ENCODE measurements around the gene PTPRT. TPM values are rescaled to one million over a fixed set of nuclear protein-coding genes. Genes with fewer than 3 reads are reported as not detected.

The PTPRT gene
- total RNA-seq, 2 experiments from 2014 or later, result not detected

DNA sequence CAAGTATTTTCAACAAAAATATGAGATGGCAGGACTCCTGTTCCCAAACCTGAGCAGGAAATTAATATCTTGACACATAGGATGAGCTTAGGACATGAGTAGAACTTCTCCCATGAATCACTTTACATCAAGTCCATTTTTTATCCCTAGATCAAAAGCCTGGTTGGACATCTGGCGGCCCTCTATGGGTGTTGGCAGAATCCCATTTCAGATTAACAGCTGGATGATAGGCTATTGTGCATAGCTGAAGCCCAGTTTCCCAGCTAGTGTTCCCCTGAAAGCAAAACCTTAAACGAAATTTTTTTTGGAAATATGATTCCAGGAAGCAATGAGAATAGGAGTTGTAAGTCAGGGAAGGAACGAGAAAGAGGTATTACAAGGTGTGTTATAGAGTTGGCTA, 1122.1 kb downstream of the PTPRT start:
- Mint-ChIP-seq H3K27me3 (no peaks in the 10 kb centered on the region), H3K27ac (no peak overlapping the region), H3K4me3 (no peak overlapping the region), H3K4me1 (no peaks in the 10 kb centered on the region), H3K9me3 (no peaks in the 10 kb centered on the region), H3K36me3 (ENCODE audit: low read depth) (no peaks in the 10 kb centered on the region)
- POLR2A ChIA-PET, result no interaction called here
- DNase-seq, result no peak
- CTCF ChIA-PET, result no interaction called here

DNA sequence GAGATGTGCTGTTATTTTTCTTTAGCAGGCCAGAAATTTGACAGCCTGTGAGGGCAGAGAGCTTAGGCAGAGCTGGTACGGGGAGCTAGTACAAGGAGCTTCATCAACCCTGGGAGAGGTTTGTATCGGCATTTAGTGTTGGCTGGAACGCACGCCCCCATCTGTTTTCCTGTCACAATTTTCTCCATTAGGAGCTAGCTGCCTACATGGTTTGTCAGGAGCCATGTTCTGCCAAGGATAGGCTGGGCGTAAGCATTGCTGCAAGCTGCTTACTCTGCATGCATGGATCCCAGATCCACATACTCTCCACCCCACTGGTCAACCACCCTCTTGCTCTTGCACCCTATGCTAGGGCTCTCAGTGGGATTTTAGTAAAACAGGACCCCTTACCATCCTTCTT, 1122.5 kb downstream of the PTPRT start:
- Mint-ChIP-seq H3K4me3 (no peak overlapping the region), H3K4me1 (no peaks in the 10 kb centered on the region), H3K27me3 (no peaks in the 10 kb centered on the region), H3K9me3 (no peaks in the 10 kb centered on the region), H3K27ac (no peak overlapping the region), H3K36me3 (ENCODE audit: low read depth) (no peaks in the 10 kb centered on the region)
- POLR2A ChIA-PET, result no interaction called here
- DNase-seq, result no peak
- CTCF ChIA-PET, result no interaction called here

DNA sequence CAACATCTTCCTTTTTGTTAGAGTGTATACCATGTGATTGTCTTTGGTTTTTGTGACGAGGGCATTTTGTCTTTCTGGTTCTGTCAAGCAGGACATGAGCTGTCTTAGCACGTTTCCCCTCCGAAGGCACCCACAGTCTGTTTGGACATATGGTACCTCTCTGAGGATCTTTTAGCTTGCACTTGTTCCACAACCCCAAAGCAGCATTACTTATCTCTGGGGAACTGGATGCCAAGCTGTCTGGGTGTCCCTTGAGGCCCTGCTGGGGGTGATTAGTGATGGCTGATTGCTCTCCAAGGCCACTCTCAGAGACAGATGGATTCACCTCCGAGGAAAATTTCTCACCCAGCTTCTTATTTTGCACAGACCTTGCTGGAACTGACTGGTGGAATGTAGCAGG, 1126.6 kb downstream of the PTPRT start:
- Mint-ChIP-seq H3K27me3 (no peaks in the 10 kb centered on the region), H3K36me3 (ENCODE audit: low read depth) (no peaks in the 10 kb centered on the region), H3K4me1 (no peaks in the 10 kb centered on the region), H3K27ac (no peak overlapping the region), H3K4me3 (no peak overlapping the region), H3K9me3 (no peaks in the 10 kb centered on the region)
- POLR2A ChIA-PET, result no interaction called here
- CTCF ChIA-PET, result no interaction called here
- DNase-seq, result no peak

DNA sequence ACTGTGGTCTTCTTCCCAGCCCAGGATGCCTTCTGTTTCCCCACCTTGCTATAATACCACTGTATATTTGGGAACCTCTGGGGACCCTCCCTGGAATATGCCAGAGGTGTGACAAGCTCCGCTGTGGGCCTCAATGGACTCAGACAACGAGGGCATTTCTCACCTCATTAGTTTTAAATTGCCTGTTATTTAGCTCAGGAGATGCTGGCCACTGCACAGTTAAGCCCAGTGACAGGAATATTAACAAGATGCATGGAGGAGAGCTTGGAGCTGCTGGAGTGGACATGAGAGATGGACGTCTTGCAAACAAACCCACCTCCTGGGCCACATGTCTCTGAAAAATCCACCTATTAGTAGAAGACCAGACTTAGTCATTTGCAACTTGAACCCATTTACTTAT, 1136.4 kb downstream of the PTPRT start:
- CTCF ChIA-PET, result no interaction called here
- no peaks in the 10 kb centered on the region for H3K36me3 Mint-ChIP-seq (ENCODE audit: low read depth)
- H3K9me3 Mint-ChIP-seq, result no peaks in the 10 kb centered on the region
- DNase-seq, result no peak
- H3K27me3 Mint-ChIP-seq, result no peaks in the 10 kb centered on the region
- no peak overlapping the region for H3K4me3 Mint-ChIP-seq
- POLR2A ChIA-PET, result no interaction called here
- H3K27ac Mint-ChIP-seq, result no peak overlapping the region
- no peaks in the 10 kb centered on the region for H3K4me1 Mint-ChIP-seq

DNA sequence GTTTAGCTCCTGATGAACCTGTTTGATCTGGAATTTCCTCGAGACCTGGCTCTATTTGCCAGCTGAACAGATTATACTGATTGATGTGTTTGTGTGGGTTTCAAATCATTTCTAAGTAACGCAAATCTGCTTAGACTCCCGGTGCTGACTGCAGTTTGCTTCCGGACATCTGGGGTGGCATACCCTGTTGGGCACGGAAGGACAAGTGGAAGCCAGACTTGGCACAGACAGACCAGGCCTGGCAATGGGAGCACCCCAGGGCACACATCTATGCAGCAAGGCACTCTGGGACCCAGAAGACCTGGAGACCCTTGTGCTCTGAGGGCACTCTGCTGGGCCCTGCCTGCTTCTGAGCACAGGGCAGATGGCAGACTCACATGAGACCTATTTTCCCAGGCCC, 1137.8 kb downstream of the PTPRT start:
- no peaks in the 10 kb centered on the region for H3K27me3 Mint-ChIP-seq
- POLR2A ChIA-PET, result no interaction called here
- CTCF ChIA-PET, result no interaction called here
- no peaks in the 10 kb centered on the region for H3K4me1 Mint-ChIP-seq
- DNase-seq, result no peak
- H3K36me3 Mint-ChIP-seq (ENCODE audit: low read depth), result no peaks in the 10 kb centered on the region
- H3K27ac Mint-ChIP-seq, result no peak overlapping the region
- H3K9me3 Mint-ChIP-seq, result no peaks in the 10 kb centered on the region
- no peak overlapping the region for H3K4me3 Mint-ChIP-seq

DNA sequence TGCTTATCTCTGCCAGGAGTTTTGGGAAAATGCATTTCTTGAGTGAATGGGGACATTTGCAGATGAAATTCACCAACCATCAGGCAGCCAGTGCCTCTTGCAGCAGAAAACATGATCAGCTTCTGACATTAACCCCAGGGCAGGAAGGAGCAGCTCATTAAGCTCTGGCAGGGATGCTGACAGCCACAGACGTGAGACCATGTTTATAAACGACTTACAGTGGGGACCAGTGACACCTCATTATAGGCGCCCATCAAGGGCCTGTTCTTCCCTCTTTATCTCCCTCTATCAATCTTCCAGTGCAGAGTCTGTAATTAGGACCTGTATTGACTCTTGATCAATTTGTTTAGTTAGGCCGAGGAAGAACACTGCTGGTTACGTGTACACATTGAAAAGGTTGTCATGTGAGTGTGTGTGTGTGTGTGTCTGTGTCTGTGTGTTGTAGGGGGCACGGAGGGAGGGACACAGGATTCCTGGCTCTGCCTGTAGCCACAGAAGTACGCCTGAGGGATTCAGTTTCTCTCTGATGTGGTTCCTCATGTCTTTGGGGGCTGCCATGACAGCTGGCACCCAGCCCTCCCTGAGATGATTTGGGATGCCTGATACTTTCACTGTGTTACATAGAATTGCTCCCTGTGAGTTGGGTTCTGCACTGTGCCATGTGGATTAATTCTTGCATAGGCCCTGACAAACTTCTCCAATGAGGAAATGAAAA, 1143.2 kb downstream of the PTPRT start:
- Mint-ChIP-seq H3K27ac (no peak overlapping the region), H3K9me3 (no peaks in the 10 kb centered on the region), H3K4me3 (no peak overlapping the region), H3K27me3 (no peaks in the 10 kb centered on the region), H3K36me3 (ENCODE audit: low read depth) (no peaks in the 10 kb centered on the region), H3K4me1 (no peaks in the 10 kb centered on the region)
- CTCF ChIA-PET, result no interaction called here
- DNase-seq, result no peak
- POLR2A ChIA-PET, result no interaction called here

DNA sequence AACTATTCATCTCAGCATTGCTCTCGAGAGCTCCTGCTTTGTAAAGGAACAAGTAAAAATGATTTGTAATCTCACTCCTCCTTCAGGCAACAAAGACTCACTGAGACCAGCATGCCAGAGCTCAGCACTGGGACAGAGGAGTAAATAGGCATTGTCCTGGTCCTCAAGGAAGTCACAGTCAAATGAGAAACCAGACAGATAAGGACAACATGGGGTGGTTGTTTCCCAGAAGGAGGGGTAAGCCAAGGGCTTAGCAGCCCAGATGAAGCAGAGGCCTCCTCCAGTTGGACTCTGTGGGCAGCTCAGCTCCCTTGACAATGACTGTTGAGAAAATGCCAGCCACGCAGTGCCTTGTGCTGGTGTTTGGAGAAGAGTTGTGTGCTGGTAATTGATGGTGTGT, 1145.8 kb downstream of the PTPRT start:
- Mint-ChIP-seq H3K9me3 (no peaks in the 10 kb centered on the region), H3K27me3 (no peaks in the 10 kb centered on the region), H3K4me1 (no peaks in the 10 kb centered on the region), H3K4me3 (no peak overlapping the region), H3K36me3 (ENCODE audit: low read depth) (no peaks in the 10 kb centered on the region), H3K27ac (no peak overlapping the region)
- no peak for DNase-seq
- POLR2A ChIA-PET, result no interaction called here
- CTCF ChIA-PET, result no interaction called here

DNA sequence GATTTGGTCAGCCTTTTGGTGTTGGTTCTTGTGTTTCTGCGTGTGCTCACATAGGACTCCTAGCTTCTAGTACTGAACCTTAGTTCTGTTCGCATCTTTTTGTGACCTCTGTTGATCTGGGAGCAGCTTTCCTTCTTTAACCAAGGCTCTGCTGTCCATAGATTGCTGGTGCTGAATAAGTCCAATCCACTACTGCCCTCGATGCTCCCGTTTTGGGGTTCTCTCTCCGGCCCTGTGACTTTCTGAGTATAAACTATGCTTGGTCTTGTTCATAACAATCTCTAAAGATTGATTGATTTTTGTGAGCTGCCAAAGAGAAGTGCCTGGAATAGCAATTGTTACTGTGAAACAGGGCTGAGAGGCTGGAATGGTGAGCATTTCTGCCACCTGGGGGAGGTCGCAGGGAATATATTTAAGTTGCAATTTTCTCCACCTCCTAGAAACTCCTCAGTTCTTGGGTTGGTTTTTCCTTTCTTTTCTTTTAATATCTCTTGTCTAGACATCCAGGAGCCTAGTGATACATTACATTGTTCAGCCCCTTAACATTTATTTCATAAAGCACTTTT, 1148.6 kb downstream of the PTPRT start:
- Mint-ChIP-seq H3K27ac (no peak overlapping the region), H3K4me1 (no peaks in the 10 kb centered on the region), H3K9me3 (no peaks in the 10 kb centered on the region), H3K27me3 (no peaks in the 10 kb centered on the region), H3K4me3 (no peak overlapping the region), H3K36me3 (ENCODE audit: low read depth) (no peaks in the 10 kb centered on the region)
- CTCF ChIA-PET, result no interaction called here
- POLR2A ChIA-PET, result no interaction called here
- no peak for DNase-seq

DNA sequence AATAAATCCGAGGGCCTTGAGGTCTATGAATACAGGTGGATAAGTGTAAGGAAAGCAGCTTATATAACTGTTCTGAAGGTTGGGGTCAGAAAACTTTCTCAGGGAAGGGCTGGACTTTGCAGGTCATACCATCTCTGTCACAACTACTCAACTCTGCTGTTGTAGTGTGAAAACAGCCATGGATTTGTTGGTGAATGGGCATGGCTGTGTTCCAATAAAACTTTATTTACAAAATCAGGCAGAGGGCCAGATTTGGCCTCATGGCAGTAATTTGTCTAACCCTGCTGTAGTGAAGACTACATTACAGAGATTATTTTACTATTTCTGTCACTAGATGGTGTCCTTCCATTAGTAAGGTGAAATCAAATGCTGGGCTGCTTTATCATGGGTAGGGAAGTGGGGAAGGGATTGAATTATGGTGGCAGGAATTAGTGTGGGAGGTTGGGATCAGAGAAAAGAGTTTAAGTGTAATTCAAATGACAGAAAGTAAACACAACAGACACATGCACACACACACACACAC, 1161.9 kb downstream of the PTPRT start:
- no peaks in the 10 kb centered on the region for H3K36me3 Mint-ChIP-seq (ENCODE audit: low read depth)
- DNase-seq, result no peak
- ChIA-PET POLR2A (no interaction called here), CTCF (no interaction called here)
- H3K27me3 Mint-ChIP-seq, result no peaks in the 10 kb centered on the region
- H3K4me3 Mint-ChIP-seq, result no peak overlapping the region
- no peaks in the 10 kb centered on the region for H3K9me3 Mint-ChIP-seq
- H3K4me1 Mint-ChIP-seq, result no peaks in the 10 kb centered on the region
- no peak overlapping the region for H3K27ac Mint-ChIP-seq

DNA sequence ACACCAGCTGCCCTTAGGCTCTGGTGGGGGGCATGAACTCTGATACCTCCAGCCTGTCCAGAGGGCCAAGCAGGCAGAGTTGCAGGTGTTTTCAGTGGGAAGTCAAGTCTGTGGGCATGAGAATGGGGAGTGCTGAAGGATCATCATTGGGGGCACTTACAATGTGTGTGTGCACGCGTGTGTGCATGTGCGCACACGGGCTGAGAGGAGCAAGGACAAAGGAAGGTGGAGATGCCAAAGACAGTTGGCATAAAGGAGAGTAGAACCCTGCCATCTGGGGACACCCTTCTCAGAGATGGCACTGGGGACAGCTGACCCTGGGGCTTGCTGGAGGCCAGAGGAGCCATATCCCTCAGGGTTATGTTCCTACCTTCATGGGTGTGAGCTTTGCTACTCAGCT, 1163.1 kb downstream of the PTPRT start:
- POLR2A ChIA-PET, result no interaction called here
- Mint-ChIP-seq H3K4me3 (no peak overlapping the region), H3K4me1 (no peaks in the 10 kb centered on the region), H3K36me3 (ENCODE audit: low read depth) (no peaks in the 10 kb centered on the region), H3K27ac (no peak overlapping the region), H3K27me3 (no peaks in the 10 kb centered on the region), H3K9me3 (no peaks in the 10 kb centered on the region)
- CTCF ChIA-PET, result no interaction called here
- DNase-seq, result no peak

DNA sequence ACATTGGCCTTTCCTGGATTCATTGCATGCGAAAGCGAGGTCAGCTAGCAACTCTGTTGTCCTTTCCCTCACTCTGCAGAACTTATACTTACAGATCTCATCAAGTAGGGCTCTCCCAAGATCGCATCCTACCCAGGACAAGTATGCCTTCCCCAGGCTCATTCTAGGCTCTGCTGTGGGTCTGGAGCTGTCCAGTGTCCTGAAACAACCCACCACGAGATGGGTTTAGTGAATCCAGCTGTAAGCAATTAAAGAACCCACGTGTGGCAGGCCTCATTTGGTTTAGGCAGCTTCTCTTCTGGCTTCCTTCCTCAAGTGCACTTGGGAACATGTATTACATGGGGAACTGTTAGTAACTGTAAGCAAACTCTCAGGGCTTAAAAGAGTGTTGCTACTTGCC, 1165.1 kb downstream of the PTPRT start:
- Mint-ChIP-seq H3K9me3 (no peaks in the 10 kb centered on the region), H3K4me1 (no peaks in the 10 kb centered on the region), H3K4me3 (no peak overlapping the region), H3K27me3 (no peaks in the 10 kb centered on the region), H3K36me3 (ENCODE audit: low read depth) (no peaks in the 10 kb centered on the region), H3K27ac (no peak overlapping the region)
- ChIA-PET CTCF (no interaction called here), POLR2A (no interaction called here)
- DNase-seq, result no peak

Measured in activated CD4-positive, alpha-beta memory T cell treated with anti-CD3 and anti-CD28 coated beads, Interleukin-2, amount 10 ng/mL, durations not matched to agents 7 days and 5 days (primary cell).